K562 (cell line): ENCODE measurements around the gene NEU1. TPM values are rescaled to one million over a fixed set of nuclear protein-coding genes. Genes with fewer than 3 reads are reported as not detected.

Experiments
- ATF7 ChIP-seq: fragments of 450-650 bp; IDR thresholded peaks from 2 replicates; pipeline ENCODE4 v1.7.1; 2014; ENCODE audit warnings: mild to moderate bottlenecking, moderate library complexity
- FOXM1 ChIP-seq, 2 experiments: fragments of 450-650 bp in 1 of 2; sonication (generic) in 1 of 2; formaldehyde crosslinking in 1 of 2; IDR thresholded peaks; 2 replicates each; pipeline versions ENCODE4 v1.6.1 to v1.9.0; 2017 to 2022; ENCODE audit warnings: low read depth in 2 of 2, mild to moderate bottlenecking in 2 of 2, missing genetic modification reagents in 1 of 2, moderate library complexity in 1 of 2
- PTTG1 ChIP-seq: fragments of 450-650 bp; IDR thresholded peaks from 2 replicates; pipeline ENCODE4 v1.6.1; 2016; ENCODE audit warnings: low read depth, mild to moderate bottlenecking, missing genetic modification characterization, missing compliant biosample characterization
- RUNX1 ChIP-seq: sonication (generic); IDR thresholded peaks from 2 replicates; pipeline ENCODE4 v1.6.1; 2016; ENCODE audit warnings: antibody characterized with exemption, low read depth
- SIN3B ChIP-seq: fragments of 450-650 bp; IDR thresholded peaks from 2 replicates; pipeline ENCODE4 v1.6.1; 2017; ENCODE audit warnings: low read depth, mild to moderate bottlenecking, moderate library complexity
- SMARCC2 ChIP-seq: fragments of 450-650 bp; IDR thresholded peaks from 2 replicates; pipeline ENCODE4 v1.6.1; 2017; ENCODE audit warnings: antibody characterized with exemption, moderate library complexity, mild to moderate bottlenecking, low read depth
- polyA plus RNA-seq, 8 experiments: library from polyadenylated mRNA; depleted of rRNA in 4 of 8; stranded (reverse) in 5 of 8; unstranded in 3 of 8; fragments of >200 nt; fragmentation: Nextera tagmentation in 2 of 8; fragmentation: Illumina TruSeq in 1 of 8; extraction: Ambion mirVana in 2 of 8; extraction: Trizol in 1 of 8; gene quantifications; 2 replicates each; pipeline versions ENCODE4 v1.2.1 to v1.2.3, GENCODE V29; 2011 to 2014; ENCODE audit warnings: inconsistent platforms in 1 of 8, missing spikeins in 1 of 8
- total RNA-seq, 7 experiments: library from RNA; depleted of rRNA in 6 of 7; stranded (reverse); fragments of >200 nt in 6 of 7; fragmentation: Illumina TruSeq in 2 of 7; extraction: Trizol in 2 of 7; gene quantifications; 2 replicates each; pipeline versions ENCODE4 v1.2.1 to v1.2.3, GENCODE V29; 2011 to 2021; ENCODE audit warnings: low replicate concordance in 1 of 7
- TF ChIP-seq, protein P1 (sequence below): fragments of 450-650 bp; formaldehyde crosslinking; IDR thresholded peaks from 2 replicates; pipeline ENCODE4 v1.4.0; 2020; ENCODE audit warnings: mild to moderate bottlenecking, moderate library complexity
- TF ChIP-seq, protein P2 (sequence below): IDR thresholded peaks from 2 replicates; pipeline ENCODE4 v1.6.1; 2012; ENCODE audit warnings: low read depth, low read length, improper control_type of control experiment, borderline replicate concordance
- TF ChIP-seq, protein P3 (sequence below), 2 experiments: fragments of 200-800 bp in 1 of 2; sonication (Bioruptor generic) in 1 of 2; sonication (generic) in 1 of 2; formaldehyde crosslinking in 1 of 2; IDR thresholded peaks in 1 of 2; conservative IDR thresholded peaks in 1 of 2; 2 replicates each; pipeline versions ENCODE4 v1.5.0 to v1.6.1; 2016 to 2020; ENCODE audit warnings: missing compliant biosample characterization in 1 of 2, missing genetic modification characterization in 1 of 2, missing genetic modification reagents in 1 of 2
- TF ChIP-seq, protein P4 (sequence below): fragments of 250-450 bp; sonication (Bioruptor Pico); IDR thresholded peaks from 2 replicates; pipeline ENCODE4 v1.8.0; 2022; ENCODE audit warnings: moderate library complexity, mild to moderate bottlenecking, inconsistent platforms
- TF ChIP-seq, protein P5 (sequence below): fragments of 450-650 bp; formaldehyde crosslinking; IDR thresholded peaks from 2 replicates; pipeline ENCODE4 v1.4.0; 2022; ENCODE audit warnings: missing genetic modification characterization
- TF ChIP-seq, protein P6 (sequence below): fragments of 250-450 bp; sonication (Bioruptor Pico); IDR thresholded peaks from 2 replicates; pipeline ENCODE4 v1.5.0; 2020; ENCODE audit warnings: mild to moderate bottlenecking

The NEU1 gene
- total and polyA plus RNA-seq, 9 of the 15 experiments (the other 6 are each of a cell fraction or from before 2014, with no cell fraction given): 14.8 to 67.8 (median 51.0) TPM

DNA sequence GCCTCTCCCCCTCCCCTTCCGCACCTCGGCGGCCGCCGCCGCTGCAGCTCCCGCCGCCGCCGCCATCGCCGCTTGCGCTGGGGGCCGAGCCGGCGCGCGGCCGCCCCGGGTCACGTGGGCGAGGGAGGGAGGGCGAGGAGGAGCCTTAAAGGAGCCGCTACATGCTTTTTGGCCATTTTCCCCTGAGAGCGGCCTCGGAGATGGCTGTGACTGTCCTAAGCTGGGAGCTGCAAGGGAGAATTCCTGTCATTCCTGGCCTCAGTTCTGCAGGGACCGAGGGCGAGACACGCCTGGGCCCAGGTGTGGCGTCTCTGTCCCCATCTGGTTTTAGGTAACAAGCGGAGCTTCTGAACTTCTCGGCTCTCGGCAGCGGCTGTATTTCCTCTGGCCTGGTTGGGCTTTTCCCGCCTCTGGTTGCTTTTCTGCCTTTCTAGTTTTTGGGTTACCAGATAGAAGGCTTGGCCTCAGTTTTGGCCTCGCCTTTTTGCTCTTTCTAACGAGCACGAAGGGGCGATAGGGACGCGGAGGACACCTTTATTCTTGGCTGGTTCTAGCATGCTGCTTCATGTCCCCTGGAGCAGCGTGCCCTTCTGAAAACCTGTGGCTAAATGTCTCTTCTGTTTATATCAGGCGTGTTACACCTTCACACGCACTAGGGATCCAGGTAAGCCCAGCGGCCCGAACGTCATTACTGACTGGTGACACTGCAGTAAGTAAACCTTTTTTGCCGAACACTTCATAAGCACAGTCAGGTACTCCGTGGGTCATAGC lies 35.2 kb upstream of the NEU1 start, which contains the start of gene EHMT2 (continued):
- TF ChIP-seq, protein P1, sequence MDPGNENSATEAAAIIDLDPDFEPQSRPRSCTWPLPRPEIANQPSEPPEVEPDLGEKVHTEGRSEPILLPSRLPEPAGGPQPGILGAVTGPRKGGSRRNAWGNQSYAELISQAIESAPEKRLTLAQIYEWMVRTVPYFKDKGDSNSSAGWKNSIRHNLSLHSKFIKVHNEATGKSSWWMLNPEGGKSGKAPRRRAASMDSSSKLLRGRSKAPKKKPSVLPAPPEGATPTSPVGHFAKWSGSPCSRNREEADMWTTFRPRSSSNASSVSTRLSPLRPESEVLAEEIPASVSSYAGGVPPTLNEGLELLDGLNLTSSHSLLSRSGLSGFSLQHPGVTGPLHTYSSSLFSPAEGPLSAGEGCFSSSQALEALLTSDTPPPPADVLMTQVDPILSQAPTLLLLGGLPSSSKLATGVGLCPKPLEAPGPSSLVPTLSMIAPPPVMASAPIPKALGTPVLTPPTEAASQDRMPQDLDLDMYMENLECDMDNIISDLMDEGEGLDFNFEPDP (CRISPR knock-in tag): no peak; the same call in 1 of the 2 replicates
- TF ChIP-seq FOXM1 (IDR thresholded peaks at IDR 0.05; ENCODE audit: low read depth) (no peak; the same call in 1 of the 2 replicates), FOXM1 (CRISPR knock-in tag; IDR thresholded peaks at IDR 0.05; ENCODE audit: low read depth) (no peak), PTTG1 (no peak), SMARCC2 (no peak), ATF7 (peak; percentile 39; the same call in 1 of the 2 replicates), SIN3B (0 out of 2 replicates have a peak, but pooled peaks have one; percentile 38), RUNX1 (no peak)
- TF ChIP-seq, protein P2, sequence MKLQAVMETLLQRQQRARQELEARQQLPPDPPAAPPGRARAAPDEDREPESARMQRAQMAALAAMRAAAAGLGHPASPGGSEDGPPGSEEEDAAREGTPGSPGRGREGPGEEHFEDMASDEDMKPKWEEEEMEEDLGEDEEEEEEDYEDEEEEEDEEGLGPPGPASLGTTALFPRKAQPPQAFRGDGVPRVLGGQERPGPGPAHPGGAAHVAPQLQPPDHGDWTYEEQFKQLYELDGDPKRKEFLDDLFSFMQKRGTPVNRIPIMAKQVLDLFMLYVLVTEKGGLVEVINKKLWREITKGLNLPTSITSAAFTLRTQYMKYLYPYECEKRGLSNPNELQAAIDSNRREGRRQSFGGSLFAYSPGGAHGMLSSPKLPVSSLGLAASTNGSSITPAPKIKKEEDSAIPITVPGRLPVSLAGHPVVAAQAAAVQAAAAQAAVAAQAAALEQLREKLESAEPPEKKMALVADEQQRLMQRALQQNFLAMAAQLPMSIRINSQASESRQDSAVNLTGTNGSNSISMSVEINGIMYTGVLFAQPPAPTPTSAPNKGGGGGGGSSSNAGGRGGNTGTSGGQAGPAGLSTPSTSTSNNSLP: no peak
- TF ChIP-seq, protein P3, sequence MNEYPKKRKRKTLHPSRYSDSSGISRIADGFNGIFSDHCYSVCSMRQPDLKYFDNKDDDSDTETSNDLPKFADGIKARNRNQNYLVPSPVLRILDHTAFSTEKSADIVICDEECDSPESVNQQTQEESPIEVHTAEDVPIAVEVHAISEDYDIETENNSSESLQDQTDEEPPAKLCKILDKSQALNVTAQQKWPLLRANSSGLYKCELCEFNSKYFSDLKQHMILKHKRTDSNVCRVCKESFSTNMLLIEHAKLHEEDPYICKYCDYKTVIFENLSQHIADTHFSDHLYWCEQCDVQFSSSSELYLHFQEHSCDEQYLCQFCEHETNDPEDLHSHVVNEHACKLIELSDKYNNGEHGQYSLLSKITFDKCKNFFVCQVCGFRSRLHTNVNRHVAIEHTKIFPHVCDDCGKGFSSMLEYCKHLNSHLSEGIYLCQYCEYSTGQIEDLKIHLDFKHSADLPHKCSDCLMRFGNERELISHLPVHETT (CRISPR knock-in tag; conservative IDR thresholded peaks at IDR 0.05 in 1 of 2, IDR thresholded peaks at IDR 0.05 in 1 of 2): peak in 1 of 2 experiments; percentile 97; a peak in 2 of 4 replicates
- TF ChIP-seq, protein P4, sequence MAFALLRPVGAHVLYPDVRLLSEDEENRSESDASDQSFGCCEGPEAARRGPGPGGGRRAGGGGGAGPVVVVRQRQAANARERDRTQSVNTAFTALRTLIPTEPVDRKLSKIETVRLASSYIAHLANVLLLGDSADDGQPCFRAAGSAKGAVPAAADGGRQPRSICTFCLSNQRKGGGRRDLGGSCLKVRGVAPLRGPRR (CRISPR knock-in tag): no peak
- TF ChIP-seq, protein P5, sequence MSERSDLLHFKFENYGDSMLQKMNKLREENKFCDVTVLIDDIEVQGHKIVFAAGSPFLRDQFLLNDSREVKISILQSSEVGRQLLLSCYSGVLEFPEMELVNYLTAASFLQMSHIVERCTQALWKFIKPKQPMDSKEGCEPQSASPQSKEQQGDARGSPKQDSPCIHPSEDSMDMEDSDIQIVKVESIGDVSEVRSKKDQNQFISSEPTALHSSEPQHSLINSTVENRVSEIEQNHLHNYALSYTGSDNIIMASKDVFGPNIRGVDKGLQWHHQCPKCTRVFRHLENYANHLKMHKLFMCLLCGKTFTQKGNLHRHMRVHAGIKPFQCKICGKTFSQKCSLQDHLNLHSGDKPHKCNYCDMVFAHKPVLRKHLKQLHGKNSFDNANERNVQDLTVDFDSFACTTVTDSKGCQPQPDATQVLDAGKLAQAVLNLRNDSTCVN: no peak
- TF ChIP-seq, protein P6, sequence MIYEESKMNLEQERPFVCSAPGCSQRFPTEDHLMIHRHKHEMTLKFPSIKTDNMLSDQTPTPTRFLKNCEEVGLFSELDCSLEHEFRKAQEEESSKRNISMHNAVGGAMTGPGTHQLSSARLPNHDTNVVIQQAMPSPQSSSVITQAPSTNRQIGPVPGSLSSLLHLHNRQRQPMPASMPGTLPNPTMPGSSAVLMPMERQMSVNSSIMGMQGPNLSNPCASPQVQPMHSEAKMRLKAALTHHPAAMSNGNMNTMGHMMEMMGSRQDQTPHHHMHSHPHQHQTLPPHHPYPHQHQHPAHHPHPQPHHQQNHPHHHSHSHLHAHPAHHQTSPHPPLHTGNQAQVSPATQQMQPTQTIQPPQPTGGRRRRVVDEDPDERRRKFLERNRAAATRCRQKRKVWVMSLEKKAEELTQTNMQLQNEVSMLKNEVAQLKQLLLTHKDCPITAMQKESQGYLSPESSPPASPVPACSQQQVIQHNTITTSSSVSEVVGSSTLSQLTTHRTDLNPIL (CRISPR knock-in tag): no peak
